HEK293 (cell line): Measurements from ENCODE around the gene OR2L5.

Experiments
- CTCF ChIA-PET: fragments of 350-600 bp; formaldehyde crosslinking; extraction: SDS; loops from one replicate; lab custom pipeline; 2021; ENCODE audit warnings: antibody characterized with exemption; lab: Yijun Ruan, JAX
- POLR2A ChIA-PET: fragments of 300-600 bp; formaldehyde crosslinking; extraction: SDS; loops from one replicate; lab custom pipeline; 2020; ENCODE audit warnings: antibody characterized with exemption, inconsistent platforms; lab: Yijun Ruan, JAX
- H3K27ac ChIP-seq: fragments of 200-500 bp; sonication (Bioruptor generic); 2 replicates; pipeline ENCODE4 v1.5.1; 2014; ENCODE audit warnings: low read depth, low read length, control low read depth, inconsistent platforms; ENCODE audit errors: extremely low read depth
- H3K36me3 ChIP-seq, 2 experiments: fragments of 200-500 bp in 1 of 2; sonication (Bioruptor generic) in 1 of 2; 1 replicate in 1 of 2; 2 replicates in 1 of 2; pipeline ENCODE4 v1.5.1; 2014 to 2017; ENCODE audit warnings: inconsistent platforms in 2 of 2, low read length in 2 of 2; ENCODE audit not compliant: control insufficient read depth in 2 of 2, insufficient read depth in 1 of 2
- H3K4me1 ChIP-seq: fragments of 200-500 bp; sonication (Bioruptor generic); 2 replicates; pipeline ENCODE4 v1.5.1; 2014; ENCODE audit warnings: mild to moderate bottlenecking, low read length, inconsistent platforms; ENCODE audit not compliant: control insufficient read depth, insufficient read depth
- H3K4me3 ChIP-seq: 2 replicates; pipeline ENCODE4 v1.5.1; 2011; ENCODE audit warnings: low read depth, mild to moderate bottlenecking, control low read depth, low read length, moderate library complexity
- H3K9me3 ChIP-seq: fragments of 200-500 bp; sonication (Bioruptor generic); 2 replicates; pipeline ENCODE4 v1.5.1; 2014; ENCODE audit warnings: low read depth, low read length, inconsistent platforms; ENCODE audit not compliant: control insufficient read depth, insufficient read depth
- HOXD13 ChIP-seq: sonication (generic); formaldehyde crosslinking; IDR thresholded peaks from 2 replicates; pipeline ENCODE4 v1.8.0; 2022; ENCODE audit warnings: missing genetic modification reagents, borderline replicate concordance
- KLF17 ChIP-seq: fragments of 450-650 bp; formaldehyde crosslinking; IDR thresholded peaks from 2 replicates; pipeline ENCODE4 v1.5.1; 2016; ENCODE audit warnings: missing biosample characterization, missing genetic modification characterization
- KLF7 ChIP-seq: fragments of 450-650 bp; formaldehyde crosslinking; IDR thresholded peaks from 2 replicates; pipeline ENCODE4 v1.5.1; 2016; ENCODE audit warnings: missing biosample characterization, missing genetic modification characterization, borderline replicate concordance
- KLF9 ChIP-seq: fragments of 450-650 bp; formaldehyde crosslinking; IDR thresholded peaks from 2 replicates; pipeline ENCODE4 v1.5.1; 2016; ENCODE audit warnings: missing biosample characterization, missing genetic modification characterization, low read depth
- PATZ1 ChIP-seq: fragments of 450-650 bp; formaldehyde crosslinking; IDR thresholded peaks from 2 replicates; pipeline ENCODE4 v1.5.1; 2016; ENCODE audit warnings: missing biosample characterization, missing genetic modification characterization
- PRDM6 ChIP-seq: fragments of 450-650 bp; formaldehyde crosslinking; IDR thresholded peaks from 2 replicates; pipeline ENCODE4 v1.5.1; 2017; ENCODE audit warnings: missing biosample characterization, missing genetic modification characterization
- ZBTB17 ChIP-seq: fragments of 450-650 bp; formaldehyde crosslinking; IDR thresholded peaks from 2 replicates; pipeline ENCODE4 v1.5.1; 2016; ENCODE audit warnings: missing biosample characterization, missing genetic modification characterization
- ZBTB48 ChIP-seq: fragments of 450-650 bp; formaldehyde crosslinking; IDR thresholded peaks from 2 replicates; pipeline ENCODE4 v1.5.1; 2016; ENCODE audit warnings: missing biosample characterization, missing genetic modification characterization
- ZBTB7A ChIP-seq: fragments of 450-650 bp; formaldehyde crosslinking; IDR thresholded peaks from 2 replicates; pipeline ENCODE4 v1.5.1; 2016; ENCODE audit warnings: low read depth, missing biosample characterization, missing genetic modification characterization
- ZFP41 ChIP-seq: fragments of 450-650 bp; formaldehyde crosslinking; IDR thresholded peaks from 2 replicates; pipeline ENCODE4 v1.5.1; 2016; ENCODE audit warnings: missing biosample characterization, missing genetic modification characterization, borderline replicate concordance
- ZNF112 ChIP-seq: fragments of 450-650 bp; formaldehyde crosslinking; IDR thresholded peaks from 2 replicates; pipeline ENCODE4 v1.5.0; 2017; ENCODE audit warnings: missing biosample characterization, missing genetic modification characterization
- ZNF138 ChIP-seq: fragments of 450-650 bp; formaldehyde crosslinking; IDR thresholded peaks from 2 replicates; pipeline ENCODE4 v1.5.1; 2016; ENCODE audit warnings: missing biosample characterization, missing genetic modification characterization, borderline replicate concordance
- ZNF26 ChIP-seq: fragments of 450-650 bp; formaldehyde crosslinking; IDR thresholded peaks from 2 replicates; pipeline ENCODE4 v1.5.1; 2016; ENCODE audit warnings: missing biosample characterization, missing genetic modification characterization
- ZNF266 ChIP-seq: fragments of 450-650 bp; formaldehyde crosslinking; IDR thresholded peaks from 2 replicates; pipeline ENCODE4 v1.5.1; 2016; ENCODE audit warnings: missing biosample characterization, missing genetic modification characterization, low read depth
- ZNF426 ChIP-seq: fragments of 450-650 bp; formaldehyde crosslinking; IDR thresholded peaks from 2 replicates; pipeline ENCODE4 v1.5.1; 2017; ENCODE audit warnings: missing biosample characterization, missing genetic modification characterization, mild to moderate bottlenecking, inconsistent platforms, moderate library complexity
- ZNF48 ChIP-seq: fragments of 450-650 bp; formaldehyde crosslinking; IDR thresholded peaks from 2 replicates; pipeline ENCODE4 v1.5.1; 2016; ENCODE audit warnings: missing biosample characterization, missing genetic modification characterization
- ZNF529 ChIP-seq: fragments of 450-650 bp; formaldehyde crosslinking; IDR thresholded peaks from 2 replicates; pipeline ENCODE4 v1.5.1; 2017; ENCODE audit warnings: missing genetic modification characterization, missing biosample characterization; ENCODE audit not compliant: insufficient replicate concordance
- ZNF600 ChIP-seq: fragments of 450-650 bp; formaldehyde crosslinking; IDR thresholded peaks from 2 replicates; pipeline ENCODE4 v1.5.1; 2016; ENCODE audit warnings: missing biosample characterization, missing genetic modification characterization
- ZNF610 ChIP-seq: fragments of 450-650 bp; formaldehyde crosslinking; IDR thresholded peaks from 2 replicates; pipeline ENCODE4 v1.5.1; 2016; ENCODE audit warnings: missing biosample characterization, missing genetic modification characterization, borderline replicate concordance
- ZXDB ChIP-seq: fragments of 450-650 bp; formaldehyde crosslinking; IDR thresholded peaks from 2 replicates; pipeline ENCODE4 v1.5.1; 2016; ENCODE audit warnings: missing biosample characterization, missing genetic modification characterization
- TF ChIP-seq, protein P1 (sequence below): fragments of 450-650 bp; formaldehyde crosslinking; IDR thresholded peaks from 2 replicates; pipeline ENCODE4 v1.5.1; 2016; ENCODE audit warnings: missing biosample characterization, missing genetic modification characterization

The OR2L5 gene

DNA sequence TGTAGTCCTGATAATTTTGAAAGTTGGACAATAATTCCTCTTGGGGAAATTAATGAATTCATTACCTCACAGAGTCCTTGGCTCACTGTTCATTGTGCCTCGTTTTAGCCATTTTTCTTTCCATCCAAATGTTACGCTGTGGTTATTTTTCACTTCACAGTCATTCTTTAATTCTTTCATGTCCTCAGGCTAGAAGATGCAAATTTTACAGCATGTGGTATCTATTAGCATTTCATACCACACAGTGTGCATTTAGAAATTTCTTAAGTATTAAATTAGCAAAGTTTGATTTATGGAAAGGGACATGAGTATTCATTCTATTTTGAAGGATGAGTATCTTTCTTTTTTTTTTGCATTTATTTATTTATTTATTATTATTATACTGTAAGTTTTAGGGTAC is 51.6 kb downstream of the OR2L5 start:
- TF ChIP-seq ZBTB7A (tag by site-specific recombination) (no peak), ZNF26 (no peak), PRDM6 (tag by site-specific recombination) (no peak), PATZ1 (tag by site-specific recombination) (no peak), ZNF48 (tag by site-specific recombination) (no peak), ZNF610 (tag by site-specific recombination) (no peak), ZNF529 (tag by site-specific recombination) (no peak), HOXD13 (no peak), ZNF600 (tag by site-specific recombination) (no peak), ZNF266 (no peak), KLF17 (tag by site-specific recombination) (no peak), ZBTB48 (tag by site-specific recombination) (no peak), ZNF138 (tag by site-specific recombination) (no peak), ZNF426 (no peak), ZXDB (tag by site-specific recombination) (no peak), ZFP41 (no peak), KLF9 (no peak)
- TF ChIP-seq, protein P1, sequence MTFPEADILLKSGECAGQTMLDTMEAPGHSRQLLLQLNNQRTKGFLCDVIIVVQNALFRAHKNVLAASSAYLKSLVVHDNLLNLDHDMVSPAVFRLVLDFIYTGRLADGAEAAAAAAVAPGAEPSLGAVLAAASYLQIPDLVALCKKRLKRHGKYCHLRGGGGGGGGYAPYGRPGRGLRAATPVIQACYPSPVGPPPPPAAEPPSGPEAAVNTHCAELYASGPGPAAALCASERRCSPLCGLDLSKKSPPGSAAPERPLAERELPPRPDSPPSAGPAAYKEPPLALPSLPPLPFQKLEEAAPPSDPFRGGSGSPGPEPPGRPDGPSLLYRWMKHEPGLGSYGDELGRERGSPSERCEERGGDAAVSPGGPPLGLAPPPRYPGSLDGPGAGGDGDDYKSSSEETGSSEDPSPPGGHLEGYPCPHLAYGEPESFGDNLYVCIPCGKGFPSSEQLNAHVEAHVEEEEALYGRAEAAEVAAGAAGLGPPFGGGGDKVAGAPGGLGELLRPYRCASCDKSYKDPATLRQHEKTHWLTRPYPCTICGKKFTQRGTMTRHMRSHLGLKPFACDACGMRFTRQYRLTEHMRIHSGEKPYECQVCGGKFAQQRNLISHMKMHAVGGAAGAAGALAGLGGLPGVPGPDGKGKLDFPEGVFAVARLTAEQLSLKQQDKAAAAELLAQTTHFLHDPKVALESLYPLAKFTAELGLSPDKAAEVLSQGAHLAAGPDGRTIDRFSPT (tag by site-specific recombination), result no peak
- no peaks in the 10 kb centered on the region for H3K4me1 ChIP-seq
- ChIA-PET CTCF (no interaction called here), POLR2A (no interaction called here)
- H3K36me3 ChIP-seq, result no peaks in the 10 kb centered on the region
- no peak overlapping the region for H3K27ac ChIP-seq
- no peaks in the 10 kb centered on the region for H3K9me3 ChIP-seq
- no peak overlapping the region for H3K4me3 ChIP-seq

DNA sequence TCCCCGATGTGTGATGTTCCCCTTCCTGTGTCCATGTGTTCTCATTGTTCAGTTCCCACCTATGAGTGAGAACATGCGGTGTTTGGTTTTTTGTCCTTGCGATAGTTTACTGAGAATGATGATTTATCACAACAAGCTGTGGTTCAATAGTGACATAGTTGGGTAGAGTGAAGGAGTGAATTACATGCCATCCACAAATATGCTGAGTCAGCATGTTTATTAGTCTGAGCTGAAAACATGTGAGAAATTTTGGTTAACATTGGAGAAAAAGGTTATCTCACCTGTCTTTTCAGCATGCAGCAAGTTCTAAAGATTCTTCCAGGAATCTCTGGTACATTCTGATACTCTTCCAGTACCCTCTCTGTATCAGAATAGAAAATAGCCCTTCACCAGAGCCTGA is 52.1 kb downstream of the OR2L5 start:
- no peak overlapping the region for H3K4me3 ChIP-seq
- ChIA-PET POLR2A (no interaction called here), CTCF (no interaction called here)
- H3K27ac ChIP-seq, result no peak overlapping the region
- H3K36me3 ChIP-seq, result no peaks in the 10 kb centered on the region
- H3K4me1 ChIP-seq, result no peaks in the 10 kb centered on the region
- H3K9me3 ChIP-seq, result no peaks in the 10 kb centered on the region
- no peak for TF ChIP-seq KLF7 (tag by site-specific recombination)
- no peak for TF ChIP-seq ZBTB17 (tag by site-specific recombination)
- no peak for TF ChIP-seq PRDM6 (tag by site-specific recombination)
- TF ChIP-seq ZNF112, result no peak
